Mucosa of stomach (tissue), 1 donor: ENCODE results near the gene HHEX.

Experiments
- H3K27me3 ChIP-seq: one replicate; pipeline ENCODE4 v1.7.0; 2013; ENCODE audit warnings: mild to moderate bottlenecking, low read length; ENCODE audit not compliant: control insufficient read depth, insufficient read depth
- H3K36me3 ChIP-seq: one replicate; pipeline ENCODE4 v1.7.0; 2013; ENCODE audit warnings: low read length; ENCODE audit not compliant: control insufficient read depth, insufficient read depth
- H3K4me1 ChIP-seq: one replicate; pipeline ENCODE4 v1.7.0; 2013; ENCODE audit warnings: mild to moderate bottlenecking, low read length; ENCODE audit not compliant: control insufficient read depth, insufficient read depth
- H3K4me3 ChIP-seq: one replicate; pipeline ENCODE4 v1.7.0; 2013; ENCODE audit warnings: low read length
- H3K9ac ChIP-seq: one replicate; pipeline ENCODE4 v1.7.0; 2013; ENCODE audit warnings: mild to moderate bottlenecking, low read length, moderate library complexity
- H3K9me3 ChIP-seq: one replicate; pipeline ENCODE4 v1.7.0; 2013; ENCODE audit warnings: mild to moderate bottlenecking, low read length, moderate library complexity; ENCODE audit not compliant: control insufficient read depth
- donor health status: Pancreatic carcinoma.

The HHEX gene

GRCh38 chr10:92695679-92696605 is 6.2 kb downstream of the HHEX start:
- Histone ChIP-seq H3K4me3 (no peak overlapping the region), H3K9ac (no peak overlapping the region), H3K27me3 (peaks cover 72% of the 10 kb centered on the region), H3K36me3 (no peaks in the 10 kb centered on the region), H3K4me1 (no peaks in the 10 kb centered on the region), H3K9me3 (no peaks in the 10 kb centered on the region)

DNA sequence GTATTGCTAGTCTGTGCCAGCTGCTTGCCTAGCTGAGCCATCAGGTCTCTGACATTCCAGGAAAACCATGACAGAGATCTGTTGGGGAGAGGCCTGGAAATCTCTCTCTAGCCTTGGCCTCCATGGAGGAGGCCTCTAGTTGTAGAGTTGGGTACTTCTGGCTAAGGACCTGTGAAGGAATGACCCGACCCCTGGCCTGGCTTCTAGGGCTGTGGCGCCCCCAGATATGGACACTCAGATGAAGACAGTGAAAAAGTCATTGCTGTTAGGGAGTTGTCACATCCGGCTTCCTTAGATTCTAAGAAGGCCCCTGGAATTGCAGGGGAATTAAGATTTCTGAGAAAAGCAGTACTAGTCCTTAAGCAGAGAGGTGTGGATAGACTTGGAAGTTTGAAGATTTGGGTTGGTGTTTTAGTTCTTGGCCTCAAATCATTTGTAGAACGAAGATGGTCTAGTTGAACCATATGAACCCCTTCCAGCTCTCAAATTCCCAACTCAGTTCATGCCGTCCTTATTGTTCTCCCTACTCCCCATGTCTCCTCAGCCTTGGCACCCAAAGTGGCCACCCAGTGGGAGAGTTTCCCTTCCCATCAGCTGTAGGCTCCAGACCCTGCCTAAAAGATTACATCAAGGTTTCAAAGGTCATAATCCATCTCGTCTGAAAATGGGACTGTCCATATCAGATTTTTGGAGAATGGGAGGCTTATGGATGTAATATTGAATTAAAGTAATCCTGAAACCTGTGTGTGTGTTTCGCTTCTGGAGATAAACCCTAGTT is 7.0 kb downstream of the HHEX start:
- no peaks in the 10 kb centered on the region for H3K4me1 ChIP-seq
- H3K9ac ChIP-seq: no peak overlapping the region
- H3K27me3 ChIP-seq: peaks cover 70% of the 10 kb centered on the region
- H3K4me3 ChIP-seq: no peak overlapping the region
- no peaks in the 10 kb centered on the region for H3K9me3 ChIP-seq
- H3K36me3 ChIP-seq: no peaks in the 10 kb centered on the region

- H3K9me3 ChIP-seq: no peaks in the 10 kb centered on the region
- H3K4me3 ChIP-seq: no peak overlapping the region
- H3K9ac ChIP-seq: no peak overlapping the region
- H3K4me1 ChIP-seq: no peaks in the 10 kb centered on the region
- H3K27me3 ChIP-seq: peaks cover 59% of the 10 kb centered on the region
- no peaks in the 10 kb centered on the region for H3K36me3 ChIP-seq
These were observed 8.1 kb downstream of the HHEX start for GRCh38 chr10:92697663-92698511.

- Histone ChIP-seq H3K27me3 (peaks cover 58% of the 10 kb centered on the region), H3K9ac (peak overlapping the region; percentile 29), H3K36me3 (no peaks in the 10 kb centered on the region), H3K9me3 (no peaks in the 10 kb centered on the region), H3K4me1 (no peaks in the 10 kb centered on the region), H3K4me3 (no peak overlapping the region)
These were observed 9.4 kb downstream of the HHEX start for GRCh38 chr10:92699193-92699517.

GRCh38 chr10:92699518-92700381 is 10.0 kb downstream of the HHEX start:
- Histone ChIP-seq H3K9me3 (no peaks in the 10 kb centered on the region), H3K9ac (peak overlapping the region; percentile 29), H3K4me1 (no peaks in the 10 kb centered on the region), H3K4me3 (no peak overlapping the region), H3K27me3 (peaks cover 58% of the 10 kb centered on the region), H3K36me3 (no peaks in the 10 kb centered on the region)

DNA sequence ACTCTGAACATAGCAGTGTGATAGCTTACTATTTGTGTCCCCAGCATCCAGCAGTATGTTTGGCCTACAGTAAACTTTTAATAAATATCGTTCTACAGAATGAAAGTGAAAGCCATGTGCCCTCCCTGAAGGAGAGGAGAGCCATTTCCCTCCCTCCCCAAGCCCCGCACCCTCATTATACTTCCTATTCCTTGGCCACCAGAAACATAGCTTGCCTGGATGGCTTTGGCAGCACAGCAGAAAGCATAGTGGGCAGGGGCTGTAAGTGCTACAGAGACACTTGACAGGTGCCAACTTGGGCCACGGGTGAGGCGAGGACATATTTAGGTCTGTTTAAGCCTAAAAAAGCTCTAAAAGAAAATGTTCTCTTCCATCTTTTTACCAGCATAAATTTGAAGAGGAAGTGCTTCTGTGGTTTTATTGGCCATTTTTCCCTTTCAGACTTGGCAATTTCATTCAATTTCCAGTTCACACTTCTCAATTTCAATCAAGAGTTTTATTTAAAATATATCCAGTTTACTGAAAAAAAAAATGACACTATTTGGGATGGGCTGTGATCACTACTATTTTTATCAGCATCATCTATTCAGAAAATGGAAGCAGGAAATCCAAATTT is 12.7 kb downstream of the HHEX start:
- Histone ChIP-seq H3K9me3 (no peaks in the 10 kb centered on the region), H3K27me3 (peaks cover 37% of the 10 kb centered on the region), H3K36me3 (no peaks in the 10 kb centered on the region), H3K4me1 (no peaks in the 10 kb centered on the region), H3K9ac (no peak overlapping the region), H3K4me3 (no peak overlapping the region)

DNA sequence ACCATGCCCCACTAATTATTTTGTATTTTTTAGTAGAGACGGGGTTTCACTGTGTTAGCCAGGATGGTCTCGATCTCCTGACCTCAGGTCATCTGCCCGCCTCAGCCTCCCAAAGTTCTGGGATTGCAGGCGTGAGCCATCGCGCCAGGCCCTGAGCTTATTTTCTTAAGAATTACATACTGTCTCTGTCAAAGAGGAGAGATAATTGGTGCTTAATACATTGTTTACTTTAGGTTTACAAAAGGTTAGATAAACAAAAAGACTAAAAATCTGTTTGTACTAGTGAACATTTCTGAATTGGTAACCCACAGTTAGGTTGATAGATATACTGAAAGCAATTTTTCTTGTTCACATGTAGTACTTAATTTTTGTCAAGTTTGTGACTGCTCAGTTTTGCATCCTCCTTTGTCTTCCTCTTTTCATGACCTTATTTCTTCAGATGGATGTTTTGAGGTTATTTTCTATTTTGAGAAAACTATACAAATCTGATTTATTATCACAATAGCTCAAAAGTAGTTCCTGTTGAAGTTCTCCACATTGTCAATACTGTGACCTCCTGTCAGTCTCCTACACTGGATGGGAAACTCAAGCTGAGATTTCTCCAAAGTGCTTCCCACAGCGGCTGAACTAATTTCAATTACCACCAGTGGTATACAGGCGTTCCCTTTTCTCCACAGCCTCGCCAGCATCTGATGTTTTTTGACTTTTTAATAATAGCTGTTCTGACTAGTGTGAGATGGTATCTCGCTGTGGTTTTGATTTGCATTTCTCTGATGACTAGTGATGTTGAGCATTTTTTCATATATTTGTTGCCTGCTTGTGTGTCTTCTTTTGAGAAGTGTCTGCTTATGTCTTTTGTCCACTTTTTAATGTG is 22.5 kb downstream of the HHEX start:
- H3K9ac ChIP-seq: no peak overlapping the region
- peaks cover 3% of the 10 kb centered on the region for H3K27me3 ChIP-seq
- no peaks in the 10 kb centered on the region for H3K9me3 ChIP-seq
- H3K36me3 ChIP-seq: no peaks in the 10 kb centered on the region
- no peaks in the 10 kb centered on the region for H3K4me1 ChIP-seq
- H3K4me3 ChIP-seq: no peak overlapping the region

DNA sequence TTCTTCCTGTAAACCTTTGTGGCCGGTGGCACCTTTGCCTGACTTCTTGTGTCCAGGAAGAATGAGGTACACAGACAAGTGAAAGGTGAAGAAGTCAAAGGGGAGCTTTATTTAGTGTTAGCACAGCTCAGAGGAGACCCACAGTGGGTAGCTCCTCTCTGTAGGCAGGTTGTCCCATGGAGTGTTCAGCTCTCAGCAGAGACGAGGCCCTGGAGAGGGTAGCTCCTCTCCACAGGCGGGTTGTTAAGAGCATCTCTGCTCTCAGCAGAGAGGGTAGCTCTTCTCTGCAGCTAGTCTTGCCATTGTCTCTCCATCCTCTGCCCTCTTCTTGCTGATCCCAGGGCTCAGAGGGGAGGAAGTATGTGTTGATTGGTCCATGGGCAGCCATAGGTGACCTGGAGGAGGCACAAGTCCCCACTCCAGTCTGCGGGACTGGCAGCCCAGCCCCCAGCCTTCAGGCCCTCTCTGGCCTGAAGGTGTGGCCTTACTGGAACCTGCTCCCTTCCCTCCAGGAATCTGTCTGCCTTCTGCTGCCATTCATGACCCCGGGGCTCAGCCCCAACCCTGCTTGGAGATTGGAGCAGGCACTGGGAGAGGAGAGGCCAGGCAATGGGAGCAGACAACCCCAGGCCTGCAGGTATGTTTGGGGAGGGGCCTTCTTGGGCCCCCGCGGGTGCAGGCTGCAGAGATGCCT is 24.5 kb downstream of the HHEX start:
- H3K27me3 ChIP-seq: peaks cover 3% of the 10 kb centered on the region
- no peaks in the 10 kb centered on the region for H3K4me1 ChIP-seq
- H3K4me3 ChIP-seq: no peak overlapping the region
- no peaks in the 10 kb centered on the region for H3K36me3 ChIP-seq
- no peaks in the 10 kb centered on the region for H3K9me3 ChIP-seq
- H3K9ac ChIP-seq: no peak overlapping the region

GRCh38 chr10:92714872-92715271 is 25.1 kb downstream of the HHEX start:
- H3K9ac ChIP-seq: no peak overlapping the region
- no peak overlapping the region for H3K4me3 ChIP-seq
- H3K9me3 ChIP-seq: no peaks in the 10 kb centered on the region
- H3K27me3 ChIP-seq: peaks cover 3% of the 10 kb centered on the region
- H3K36me3 ChIP-seq: no peaks in the 10 kb centered on the region
- no peaks in the 10 kb centered on the region for H3K4me1 ChIP-seq
